ENCODE measurements around the gene SNX25.

GRCh38 chr4:185318679-185319078 is 109.3 kb downstream of the SNX25 start:
- TF ChIP-seq CTCF (IDR thresholded peaks at IDR 0.05) (no peak), POLR2A (IDR thresholded peaks at IDR 0.05) (no peak)

All from vagina (tissue), 2 donors.